GM21723 (cell line): ENCODE data around the gene MAML2.

Experiments
- ATAC-seq: cut with Tn5 transposase; IDR thresholded peaks from one replicate; pipeline ENCODE4 v1.9.1; 2021; ENCODE audit warnings: mild to moderate bottlenecking, moderate library complexity; ENCODE audit not compliant: unreplicated experiment

MAML2 gene

GRCh38 chr11:96162816-96163499 is 180.0 kb downstream of the MAML2 start:
- ATAC-seq: no peak

GRCh38 chr11:96161307-96162089 is 181.5 kb downstream of the MAML2 start:
- ATAC-seq: no peak

- ATAC-seq: no peak
Measured at GRCh38 chr11:96160732-96161306, 182.2 kb downstream of the MAML2 start.

GRCh38 chr11:96159968-96160367 is 183.0 kb downstream of the MAML2 start:
- ATAC-seq: no peak

GRCh38 chr11:96158126-96158525 is 184.9 kb downstream of the MAML2 start:
- ATAC-seq: no peak

GRCh38 chr11:96157517-96157873 is 185.5 kb downstream of the MAML2 start:
- no peak for ATAC-seq

- ATAC-seq: no peak
Measured at GRCh38 chr11:96156379-96156722, 186.6 kb downstream of the MAML2 start.

GRCh38 chr11:96155627-96156378 is 187.2 kb downstream of the MAML2 start:
- peak; percentile 60 for ATAC-seq

GRCh38 chr11:96154802-96155520 is 188.0 kb downstream of the MAML2 start:
- ATAC-seq: no peak

GRCh38 chr11:96152623-96153022 is 190.4 kb downstream of the MAML2 start:
- ATAC-seq: no peak

GRCh38 chr11:96151501-96151900 is 191.5 kb downstream of the MAML2 start:
- no peak for ATAC-seq

GRCh38 chr11:96150609-96151008 is 192.4 kb downstream of the MAML2 start:
- no peak for ATAC-seq

GRCh38 chr11:96149743-96150555 is 193.0 kb downstream of the MAML2 start:
- no peak for ATAC-seq

- no peak for ATAC-seq
Measured at GRCh38 chr11:96147906-96148486, 195.0 kb downstream of the MAML2 start.

- no peak for ATAC-seq
Measured at GRCh38 chr11:96147186-96147585, 195.8 kb downstream of the MAML2 start.

GRCh38 chr11:96146765-96147164 is 196.2 kb downstream of the MAML2 start:
- no peak for ATAC-seq

GRCh38 chr11:96145163-96145585 is 197.8 kb downstream of the MAML2 start:
- ATAC-seq: no peak

- no peak for ATAC-seq
Measured at GRCh38 chr11:96144553-96144952, 198.4 kb downstream of the MAML2 start.

- ATAC-seq: no peak
Measured at GRCh38 chr11:96143041-96143521, 199.9 kb downstream of the MAML2 start.
